Prostate gland (tissue), 2 donors: ENCODE results near the gene DENND6A. TPM values are rescaled to one million over a fixed set of nuclear protein-coding genes. Genes with fewer than 3 reads are reported as not detected.

Experiments used
- DNase-seq: peaks from one replicate; pipeline ENCODE4 v3.0.0-alpha.2; 2019; ENCODE audit warnings: low spot score
- H3K27ac ChIP-seq, 2 donors: fragments of 200-600 bp; sonication (generic); 2 replicates each; pipeline ENCODE4 v1.5.1; 2017 to 2019
- H3K27me3 ChIP-seq: fragments of 200-600 bp; sonication (generic); replicated peaks from 2 replicates; pipeline ENCODE4 v1.5.1; 2019; ENCODE audit not compliant: insufficient read depth
- H3K36me3 ChIP-seq, 2 donors: fragments of 200-600 bp; sonication (generic); 1 replicate in 1 of 2; 2 replicates in 1 of 2; pipeline versions ENCODE4 v1.5.1 to v1.8.1; 2017 to 2019
- H3K4me1 ChIP-seq: fragments of 200-600 bp; sonication (generic); replicated peaks from 2 replicates; pipeline ENCODE4 v1.5.1; 2019
- H3K4me3 ChIP-seq, 2 donors: fragments of 200-600 bp; sonication (generic); 2 replicates each; pipeline ENCODE4 v1.5.1; 2017 to 2019
- H3K9me3 ChIP-seq: fragments of 200-600 bp; sonication (generic); 2 replicates; pipeline ENCODE4 v1.5.1; 2017
- CTCF ChIP-seq, 4 experiments: fragments of 200-600 bp in 2 of 4; fragments of 450-650 bp in 2 of 4; sonication (generic) in 2 of 4; IDR thresholded peaks; 1 replicate in 3 of 4; 2 replicates in 1 of 4; pipeline ENCODE4 v1.5.1; 2016 to 2019; ENCODE audit warnings: antibody characterized with exemption in 4 of 4, mild to moderate bottlenecking in 2 of 4, moderate library complexity in 2 of 4
- POLR2A ChIP-seq: fragments of 450-650 bp; IDR thresholded peaks from one replicate; pipeline ENCODE4 v1.6.1; 2016; ENCODE audit warnings: antibody characterized with exemption, mild to moderate bottlenecking
- POLR2AphosphoS5 ChIP-seq: sonication (generic); formaldehyde crosslinking; IDR thresholded peaks from one replicate; pipeline ENCODE4 v1.6.1; 2017; ENCODE audit warnings: antibody characterized with exemption
- WGBS: methylation state at CpG from one replicate; pipeline ENCODE4 v1.1.5; 2018; 5-methylcytosine and 5-hydroxymethylcytosine counted together
- intact Hi-C: fragments of 100-400 bp; cut with DNase I; formaldehyde crosslinking; loops from one replicate; pipeline ENCODE4 v1.14.2; 2022
- total RNA-seq, 2 donors: library from RNA; depleted of rRNA; stranded (reverse); fragments of >200 nt; gene quantifications; one replicate each; pipeline ENCODE4 v1.1.0, GENCODE V29; 2016

The DENND6A gene
- total RNA-seq, 2 donors from 2014 or later, result 19.4 to 26.1 TPM

DNA sequence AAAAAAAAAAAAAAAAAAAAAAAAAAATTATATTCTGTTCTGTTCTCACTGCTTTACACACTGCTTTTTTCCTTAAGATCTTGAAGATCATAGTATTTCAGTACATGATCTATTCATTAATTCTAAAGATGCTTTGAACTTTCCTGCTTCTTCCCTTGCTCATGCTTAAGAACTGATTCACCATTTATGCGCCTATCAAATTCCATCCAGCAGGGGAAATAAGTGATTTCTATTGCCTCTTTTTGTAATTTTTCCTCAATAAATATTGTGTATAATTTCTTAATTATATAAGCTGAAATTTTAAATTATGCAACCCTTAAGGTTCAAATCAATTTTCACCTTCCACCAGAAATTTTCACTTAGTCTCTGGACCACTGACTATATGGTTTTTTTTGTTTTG, 10.6 kb downstream of the DENND6A start:
- WGBS, result 95% methylated on average over 1 of the region's 1 CpG
- intact Hi-C loops, result no loop called here
- no peaks in the 10 kb centered on the region for H3K27me3 ChIP-seq
- no peak for TF ChIP-seq POLR2AphosphoS5
- no peak for TF ChIP-seq POLR2A
- no peaks in the 10 kb centered on the region for H3K4me1 ChIP-seq
- no peaks in the 10 kb centered on the region for H3K9me3 ChIP-seq
- DNase-seq, result no peak
- no peak overlapping the region for H3K27ac ChIP-seq
- H3K36me3 ChIP-seq, result no peaks in the 10 kb centered on the region
- no peak overlapping the region for H3K4me3 ChIP-seq

DNA sequence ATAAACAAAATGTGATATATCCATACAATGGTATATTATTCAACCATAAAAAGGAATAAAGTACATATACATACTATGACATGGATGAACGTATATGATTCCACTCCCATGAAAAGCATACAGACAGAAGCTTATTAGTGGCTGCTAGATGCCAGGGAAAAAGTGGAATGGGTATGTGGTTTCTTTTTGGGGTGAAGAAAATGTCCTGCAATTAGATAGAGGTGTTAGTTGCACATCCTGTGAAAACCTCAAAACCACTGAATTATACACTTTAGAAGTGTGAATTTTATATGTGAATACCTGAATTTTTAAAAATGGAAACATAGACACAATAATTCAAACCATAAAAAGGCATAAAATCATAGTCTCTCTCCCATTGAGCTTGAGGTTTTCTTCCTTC, 11.2 kb downstream of the DENND6A start:
- no peak overlapping the region for H3K4me3 ChIP-seq
- intact Hi-C loops, result no loop called here
- H3K27me3 ChIP-seq, result no peaks in the 10 kb centered on the region
- no peaks in the 10 kb centered on the region for H3K9me3 ChIP-seq
- TF ChIP-seq POLR2AphosphoS5, result no peak
- no peak for DNase-seq
- WGBS, result 93% methylated on average over 1 of the region's 1 CpG
- H3K27ac ChIP-seq, result no peak overlapping the region
- H3K4me1 ChIP-seq, result no peaks in the 10 kb centered on the region
- no peaks in the 10 kb centered on the region for H3K36me3 ChIP-seq

- TF ChIP-seq POLR2A, result no peak
- TF ChIP-seq POLR2AphosphoS5, result no peak
- TF ChIP-seq CTCF (IDR thresholded peaks at IDR 0.05), result no peak
- WGBS, result 96% methylated on average over 4 of the region's 4 CpGs
- DNase-seq, result no peak
- no peaks in the 10 kb centered on the region for H3K27me3 ChIP-seq
- no peak overlapping the region for H3K4me3 ChIP-seq
- no peaks in the 10 kb centered on the region for H3K9me3 ChIP-seq
- no peaks in the 10 kb centered on the region for H3K36me3 ChIP-seq
- intact Hi-C loops, result no loop called here
- H3K27ac ChIP-seq, result no peak overlapping the region
- H3K4me1 ChIP-seq, result no peaks in the 10 kb centered on the region
These were observed 12.8 kb downstream of the DENND6A start for GRCh38 chr3:57680046-57680445.

GRCh38 chr3:57675530-57675929, 17.3 kb downstream of the DENND6A start:
- TF ChIP-seq CTCF (IDR thresholded peaks at IDR 0.05), result no peak
- no peak for TF ChIP-seq POLR2AphosphoS5
- TF ChIP-seq POLR2A, result no peak
- Histone ChIP-seq H3K4me1 (no peaks in the 10 kb centered on the region), H3K4me3 (no peak overlapping the region), H3K27ac (no peak overlapping the region), H3K9me3 (no peaks in the 10 kb centered on the region), H3K36me3 (no peaks in the 10 kb centered on the region), H3K27me3 (no peaks in the 10 kb centered on the region)
- DNase-seq, result no peak
- intact Hi-C loops, result no loop called here

- intact Hi-C loops, result no loop called here
- no peaks in the 10 kb centered on the region for H3K9me3 ChIP-seq
- no peaks in the 10 kb centered on the region for H3K36me3 ChIP-seq
- 83% methylated on average over 4 of the region's 4 CpGs for WGBS
- H3K27me3 ChIP-seq, result no peaks in the 10 kb centered on the region
- no peaks in the 10 kb centered on the region for H3K4me1 ChIP-seq
- TF ChIP-seq POLR2AphosphoS5 (no peak), CTCF (IDR thresholded peaks at IDR 0.05) (no peak), POLR2A (no peak)
- no peak for DNase-seq
- no peak overlapping the region for H3K27ac ChIP-seq
- no peak overlapping the region for H3K4me3 ChIP-seq
These were observed 19.7 kb downstream of the DENND6A start for GRCh38 chr3:57673156-57673555.

DNA sequence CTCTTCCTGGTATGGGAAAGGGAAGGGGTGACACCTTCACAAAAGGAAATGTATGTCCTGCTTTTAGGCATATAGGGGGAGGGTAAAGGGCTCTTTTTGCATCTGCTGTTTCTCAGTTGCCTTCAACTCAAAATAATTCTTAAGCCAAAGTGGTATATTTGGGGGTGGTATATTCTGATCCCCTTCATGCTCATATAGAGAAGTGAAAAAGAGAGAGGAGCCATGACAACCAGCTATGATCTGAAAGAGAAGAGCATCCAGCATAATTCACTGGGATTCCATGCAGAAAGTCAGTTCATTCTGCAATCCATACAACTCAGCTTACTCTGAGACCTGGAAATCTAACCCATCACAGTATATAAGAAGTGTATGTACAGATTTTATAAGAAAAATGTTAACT, 22.3 kb downstream of the DENND6A start:
- no peak for TF ChIP-seq POLR2A
- TF ChIP-seq CTCF (IDR thresholded peaks at IDR 0.05), result no peak
- TF ChIP-seq POLR2AphosphoS5, result no peak
- Histone ChIP-seq H3K4me3 (no peak overlapping the region), H3K36me3 (no peaks in the 10 kb centered on the region), H3K9me3 (no peaks in the 10 kb centered on the region), H3K27ac (no peak overlapping the region), H3K27me3 (no peaks in the 10 kb centered on the region), H3K4me1 (no peaks in the 10 kb centered on the region)
- intact Hi-C loops, result no loop called here
- no peak for DNase-seq
